Subcutaneous abdominal adipose tissue (tissue), 5 donors: ENCODE results near the gene GNGT2.
"Not testable (repeated sequence)": the region's sequence is repeated elsewhere in the genome, so short reads cannot be mapped to it uniquely, and the experiment has no call there.

Experiments used
- H3K27ac ChIP-seq: one replicate; pipeline ENCODE4 v1.7.0; 2013; ENCODE audit warnings: low read depth, mild to moderate bottlenecking, inconsistent platforms, low read length, moderate library complexity
- H3K27me3 ChIP-seq, 5 donors: one replicate each; pipeline ENCODE4 v1.7.0; 2013; ENCODE audit warnings: low read length in 5 of 5, inconsistent platforms in 1 of 5; ENCODE audit not compliant: control insufficient read depth in 5 of 5, insufficient read depth in 4 of 5
- H3K36me3 ChIP-seq, 5 donors: one replicate each; pipeline ENCODE4 v1.7.0; 2013; ENCODE audit warnings: low read length in 5 of 5; ENCODE audit not compliant: control insufficient read depth in 5 of 5, insufficient read depth in 5 of 5
- H3K4me1 ChIP-seq, 5 donors: one replicate each; pipeline ENCODE4 v1.7.0; 2013; ENCODE audit warnings: low read length in 5 of 5, mild to moderate bottlenecking in 3 of 5, moderate library complexity in 1 of 5; ENCODE audit not compliant: control insufficient read depth in 5 of 5, insufficient read depth in 5 of 5
- H3K4me3 ChIP-seq, 5 donors: one replicate each; pipeline ENCODE4 v1.7.0; 2013; ENCODE audit warnings: low read length in 5 of 5, low read depth in 1 of 5
- H3K9ac ChIP-seq, 5 donors: one replicate each; pipeline ENCODE4 v1.7.0; 2013; ENCODE audit warnings: low read length in 5 of 5, mild to moderate bottlenecking in 4 of 5, moderate library complexity in 3 of 5
- H3K9me3 ChIP-seq, 5 donors: one replicate each; pipeline ENCODE4 v1.7.0; 2013; ENCODE audit warnings: low read length in 5 of 5; ENCODE audit not compliant: control insufficient read depth in 5 of 5
- donor health status: healthy.
- donor health status: healthy.
- donor health status: healthy.
- donor health status: healthy.
- donor health status: healthy.

Gene GNGT2

GRCh38 chr17:49194297-49194607, 16.1 kb downstream of the GNGT2 start:
- Histone ChIP-seq H3K9ac (no peak overlapping the region), H3K27ac (no peak overlapping the region), H3K4me3 (no peak overlapping the region)

GRCh38 chr17:49193513-49194296, 16.7 kb downstream of the GNGT2 start:
- peak overlapping the region; percentile 26 to 95 (median 69) for H3K9ac ChIP-seq
- H3K4me1 ChIP-seq: peaks cover 2 to 21% (median 15%) of the 10 kb centered on the region in 5 donors
- no peaks in the 10 kb centered on the region for H3K9me3 ChIP-seq
- H3K27ac ChIP-seq: peak overlapping the region; percentile 96
- no peaks in the 10 kb centered on the region for H3K36me3 ChIP-seq
- H3K4me3 ChIP-seq: peak overlapping the region; percentile 86 to 97 (median 92)
- H3K27me3 ChIP-seq: no peaks in the 10 kb centered on the region

More at GRCh38 chr17:49194297-49194607, 16.1 kb downstream of the GNGT2 start:
- Histone ChIP-seq H3K27me3 (no peaks in the 10 kb centered on the region), H3K36me3 (no peaks in the 10 kb centered on the region), H3K9me3 (no peaks in the 10 kb centered on the region), H3K4me1 (peaks cover 2 to 21% (median 15%) of the 10 kb centered on the region in 5 donors)

GRCh38 chr17:49191917-49192741, 18.2 kb downstream of the GNGT2 start:
- Histone ChIP-seq H3K9me3 (no peaks in the 10 kb centered on the region), H3K4me3 (peak overlapping the region; percentile 86 to 97 (median 92)), H3K9ac (peak overlapping the region; percentile 67 to 95 (median 86)), H3K27me3 (no peaks in the 10 kb centered on the region), H3K36me3 (no peaks in the 10 kb centered on the region), H3K4me1 (peaks cover 2 to 21% (median 15%) of the 10 kb centered on the region in 5 donors), H3K27ac (peak overlapping the region; percentile 96)

GRCh38 chr17:49191409-49191916, 18.9 kb downstream of the GNGT2 start:
- no peaks in the 10 kb centered on the region for H3K9me3 ChIP-seq
- H3K36me3 ChIP-seq: no peaks in the 10 kb centered on the region
- no peaks in the 10 kb centered on the region for H3K27me3 ChIP-seq
- H3K4me3 ChIP-seq: peak overlapping the region; percentile 86 to 92 (median 92)
- H3K27ac ChIP-seq: peak overlapping the region; percentile 96
- peaks cover 2 to 21% (median 15%) of the 10 kb centered on the region in 5 donors for H3K4me1 ChIP-seq
- peak overlapping the region; percentile 67 to 95 (median 86) for H3K9ac ChIP-seq

GRCh38 chr17:49190932-49191331, 19.4 kb downstream of the GNGT2 start:
- H3K27ac ChIP-seq: no peak overlapping the region
- H3K9me3 ChIP-seq: no peaks in the 10 kb centered on the region
- peaks cover 2 to 21% (median 15%) of the 10 kb centered on the region in 5 donors for H3K4me1 ChIP-seq
- no peak overlapping the region for H3K4me3 ChIP-seq
- H3K9ac ChIP-seq: no peak overlapping the region
- H3K36me3 ChIP-seq: no peaks in the 10 kb centered on the region
- no peaks in the 10 kb centered on the region for H3K27me3 ChIP-seq

- H3K9me3 ChIP-seq: peaks cover 0 to 6% (median 0%) of the 10 kb centered on the region in 5 donors
- H3K4me1 ChIP-seq: peaks cover under 1 to 10% (median 6%) of the 10 kb centered on the region in 5 donors
- no peak overlapping the region for H3K27ac ChIP-seq
- no peak overlapping the region for H3K9ac ChIP-seq
- H3K27me3 ChIP-seq: peaks cover 0 to 4% (median 0%) of the 10 kb centered on the region in 5 donors
- H3K36me3 ChIP-seq: no peaks in the 10 kb centered on the region
- H3K4me3 ChIP-seq: no peak overlapping the region
Measured at GRCh38 chr17:49187301-49187700, 23.1 kb downstream of the GNGT2 start.

GRCh38 chr17:49185381-49185780, 25.0 kb downstream of the GNGT2 start:
- H3K27me3 ChIP-seq, H3K36me3 ChIP-seq, H3K4me3 ChIP-seq, H3K4me1 ChIP-seq, H3K9me3 ChIP-seq, H3K27ac ChIP-seq, H3K9ac ChIP-seq: not testable (repeated sequence)

- H3K36me3 ChIP-seq, H3K9me3 ChIP-seq, H3K27me3 ChIP-seq, H3K4me3 ChIP-seq, H3K4me1 ChIP-seq, H3K9ac ChIP-seq, H3K27ac ChIP-seq: not testable (repeated sequence)
Measured at GRCh38 chr17:49184522-49184921, 25.9 kb downstream of the GNGT2 start.

- no peaks in the 10 kb centered on the region for H3K36me3 ChIP-seq
- H3K27ac ChIP-seq: no peak overlapping the region
- H3K27me3 ChIP-seq: peaks cover 0 to 4% (median 0%) of the 10 kb centered on the region in 5 donors
- no peaks in the 10 kb centered on the region for H3K4me1 ChIP-seq
- no peak overlapping the region for H3K4me3 ChIP-seq
- H3K9me3 ChIP-seq: peaks cover 0 to 6% (median 0%) of the 10 kb centered on the region in 5 donors
- no peak overlapping the region for H3K9ac ChIP-seq
Measured at GRCh38 chr17:49183801-49184200, 26.6 kb downstream of the GNGT2 start.

GRCh38 chr17:49183341-49183740, 27.0 kb downstream of the GNGT2 start:
- no peak overlapping the region for H3K27ac ChIP-seq
- no peak overlapping the region for H3K9ac ChIP-seq
- H3K36me3 ChIP-seq: no peaks in the 10 kb centered on the region

More at GRCh38 chr17:49183341-49183740, 27.0 kb downstream of the GNGT2 start:
- H3K27me3 ChIP-seq: peaks cover 0 to 4% (median 0%) of the 10 kb centered on the region in 5 donors
- peaks cover 0 to 6% (median 0%) of the 10 kb centered on the region in 5 donors for H3K9me3 ChIP-seq
- no peak overlapping the region for H3K4me3 ChIP-seq
- no peaks in the 10 kb centered on the region for H3K4me1 ChIP-seq
